Renal cortex interstitium (tissue), 15 donors: ENCODE measurements around the gene LDLRAD2. TPM values are rescaled to one million over a fixed set of nuclear protein-coding genes. Genes with fewer than 3 reads are reported as not detected.
"Not testable (repeated sequence)": the region's sequence is repeated elsewhere in the genome, so short reads cannot be mapped to it uniquely, and the experiment has no call there.

Experiments
- DNase-seq, 11 donors: peaks; one replicate each; pipeline ENCODE4 v3.0.0-alpha.2; 2013; ENCODE audit warnings: low read depth in 9 of 11, low spot score in 4 of 11; ENCODE audit errors: extremely low read depth in 1 of 11
- long read RNA-seq, 16 experiments: transcript quantifications; one replicate each; lab custom pipeline, GENCODE V29; 2026
- polyA plus RNA-seq, 3 donors: library from polyadenylated mRNA; unstranded; fragments of 120-200 nt; gene quantifications; one replicate each; pipeline ENCODE4 v1.2.1, GENCODE V29; 2013; ENCODE audit not compliant: insufficient read length in 3 of 3

Gene LDLRAD2
- 1 to 10 TPM; 4.4 to 6.5 (median 5.8) TPM for polyA plus RNA-seq
- long read RNA-seq, donor 1, result 0 reads
- long read RNA-seq, donor 2, partial matches to known transcripts, result 12 of 12 reads
- long read RNA-seq, donor 2, other reads (novel, unspliced or antisense), result 0 of 12 reads
- long read RNA-seq, donor 3, partial matches to known transcripts, result 37 of 37 reads
- long read RNA-seq, donor 3, other reads (novel, unspliced or antisense), result 0 of 37 reads
- long read RNA-seq, donor 4, result 0 reads
- long read RNA-seq, donor 5, result 0 reads
- long read RNA-seq, donor 6, partial matches to known transcripts, result 65 of 65 reads
- long read RNA-seq, donor 6, other reads (novel, unspliced or antisense), result 0 of 65 reads
- long read RNA-seq, donor 7, partial matches to known transcripts, result 16 of 16 reads
- long read RNA-seq, donor 7, other reads (novel, unspliced or antisense), result 0 of 16 reads
- long read RNA-seq, donor 8, partial matches to known transcripts, result 35 of 35 reads
- long read RNA-seq, donor 8, other reads (novel, unspliced or antisense), result 0 of 35 reads
- long read RNA-seq, donor 9, partial matches to known transcripts, result 16 of 16 reads
- long read RNA-seq, donor 9, other reads (novel, unspliced or antisense), result 0 of 16 reads
- long read RNA-seq, donor 10, result 0 reads
- long read RNA-seq, donor 11, partial matches to known transcripts, result 19 of 19 reads
- long read RNA-seq, donor 11, other reads (novel, unspliced or antisense), result 0 of 19 reads
- long read RNA-seq, donor 12, result 0 reads
- long read RNA-seq, donor 13, partial matches to known transcripts, result 30 of 30 reads
- long read RNA-seq, donor 13, other reads (novel, unspliced or antisense), result 0 of 30 reads
- long read RNA-seq, donor 14, result 0 reads
- long read RNA-seq, donor 15, result 0 reads
- long read RNA-seq, donor 16, partial matches to known transcripts, result 114 of 114 reads
- long read RNA-seq, donor 16, other reads (novel, unspliced or antisense), result 0 of 114 reads

DNA sequence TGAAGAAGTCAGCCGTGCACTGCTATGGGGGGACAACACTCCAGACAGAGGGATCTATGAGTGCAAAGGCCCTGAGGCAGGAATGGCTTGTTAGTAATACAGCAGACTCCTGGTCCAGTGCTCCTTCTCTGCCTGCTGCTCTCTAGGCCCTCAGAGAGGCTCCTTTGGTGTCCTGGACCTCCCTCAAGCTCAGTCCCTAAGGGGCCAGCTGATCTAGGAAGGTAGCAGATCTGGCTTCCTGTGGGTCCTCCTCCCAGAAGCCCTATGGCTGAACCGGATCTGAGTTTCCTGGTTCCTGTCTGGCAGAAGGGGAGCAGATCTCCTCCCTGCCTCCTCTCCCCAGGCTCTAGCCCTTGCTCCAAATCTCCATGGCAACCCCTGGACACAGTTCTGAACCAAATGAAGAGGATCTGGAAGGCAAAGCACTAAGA is at the start of gene LDLRAD2:
Gene LDLRAD2, plus strand, starts transcription at position 391 of the 431 bp plus-strand sequence. CDS start 187 bp downstream, outside the sequence.
- no peak for DNase-seq

- no peak for DNase-seq
These were observed 48.8 kb upstream of the LDLRAD2 start for GRCh38 chr1:21763236-21763635.

- no peak for DNase-seq
These were observed 48.2 kb upstream of the LDLRAD2 start for GRCh38 chr1:21763694-21764419.

DNA sequence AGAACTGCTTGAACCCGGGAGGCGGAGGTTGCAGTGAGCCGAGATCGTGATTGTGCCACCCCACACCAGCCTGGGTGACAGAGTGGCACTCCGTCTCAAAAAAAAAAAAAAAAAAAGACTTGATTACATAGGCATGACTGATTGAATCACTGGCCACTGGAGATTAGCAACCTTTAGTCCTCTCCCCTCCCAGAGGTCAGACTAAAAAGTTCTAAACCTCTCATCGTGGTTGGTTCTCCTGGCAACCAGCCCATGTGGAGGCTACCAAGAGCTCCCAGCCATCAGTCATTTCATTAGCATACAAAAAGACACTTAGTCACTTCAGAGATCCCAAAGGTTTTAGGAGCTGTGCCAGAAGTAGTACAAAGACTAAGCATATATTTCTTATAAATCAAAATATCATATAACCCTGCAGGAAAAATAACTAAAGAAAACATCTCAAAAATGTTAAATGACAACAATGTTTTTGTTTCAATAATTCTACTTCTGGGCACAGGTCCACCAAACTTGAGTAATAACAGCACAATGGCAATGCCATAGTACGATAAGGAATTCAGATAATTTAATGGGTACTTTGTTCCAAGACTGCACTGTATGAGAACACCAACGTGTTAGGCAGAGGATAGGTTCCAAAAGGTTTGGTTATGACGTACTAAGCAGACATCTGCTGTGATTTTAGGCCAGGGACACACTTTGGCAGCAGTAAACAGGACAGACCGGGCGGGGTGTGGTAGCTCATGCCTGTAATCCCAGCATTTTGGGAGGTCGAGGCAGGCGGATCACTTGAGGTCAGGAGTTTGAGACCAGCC is 47.2 kb upstream of the LDLRAD2 start:
- peak in 1 of 11 donors; percentile 15 for DNase-seq

- DNase-seq, result no peak
These were observed 45.9 kb upstream of the LDLRAD2 start for GRCh38 chr1:21766210-21766609.

- DNase-seq, result not testable (repeated sequence)
These were observed 45.0 kb upstream of the LDLRAD2 start for GRCh38 chr1:21767106-21767505.

- DNase-seq, result no peak
These were observed 41.9 kb upstream of the LDLRAD2 start for GRCh38 chr1:21770201-21770600.

DNA sequence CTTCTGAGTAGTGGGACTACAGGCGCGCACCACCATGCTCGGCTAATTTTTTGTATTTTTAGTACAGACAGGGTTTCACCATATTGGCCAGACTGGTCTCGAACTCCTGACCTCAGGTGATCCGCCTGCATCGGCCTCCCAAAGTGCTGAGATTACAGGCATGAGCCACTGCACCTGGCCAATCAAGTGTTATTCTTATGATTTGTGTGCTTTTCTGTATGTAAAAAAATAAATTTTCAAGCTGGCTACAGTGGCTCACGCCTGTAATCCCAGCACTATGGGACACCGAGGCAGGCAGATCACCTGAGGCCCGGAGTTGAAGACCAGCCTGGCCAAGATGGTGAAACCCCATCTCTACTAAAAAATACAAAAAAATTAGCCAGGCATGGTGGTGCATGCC is 41.5 kb upstream of the LDLRAD2 start:
- DNase-seq, result not testable (repeated sequence)

- DNase-seq, result not testable (repeated sequence)
These were observed 40.4 kb upstream of the LDLRAD2 start for GRCh38 chr1:21771672-21772071.

DNA sequence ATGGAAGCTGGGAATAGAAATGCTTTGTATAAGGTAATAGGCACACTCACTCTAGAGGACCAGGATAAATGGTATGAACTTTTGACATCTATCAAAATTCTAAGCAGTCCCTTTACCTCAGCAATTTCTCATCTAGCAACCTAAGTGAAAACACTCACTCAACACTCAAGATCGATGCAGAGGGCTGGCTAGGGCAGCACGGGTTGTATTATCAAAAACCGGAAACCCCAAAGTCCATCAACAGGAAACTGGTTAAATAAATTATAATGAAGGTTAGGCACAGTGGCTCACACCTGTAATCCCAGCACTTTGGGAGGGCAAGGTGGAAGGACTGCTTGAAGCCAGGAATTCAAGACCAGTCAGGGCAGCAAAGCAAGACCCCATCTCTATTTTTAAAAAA is 38.5 kb upstream of the LDLRAD2 start:
- DNase-seq, result no peak

DNA sequence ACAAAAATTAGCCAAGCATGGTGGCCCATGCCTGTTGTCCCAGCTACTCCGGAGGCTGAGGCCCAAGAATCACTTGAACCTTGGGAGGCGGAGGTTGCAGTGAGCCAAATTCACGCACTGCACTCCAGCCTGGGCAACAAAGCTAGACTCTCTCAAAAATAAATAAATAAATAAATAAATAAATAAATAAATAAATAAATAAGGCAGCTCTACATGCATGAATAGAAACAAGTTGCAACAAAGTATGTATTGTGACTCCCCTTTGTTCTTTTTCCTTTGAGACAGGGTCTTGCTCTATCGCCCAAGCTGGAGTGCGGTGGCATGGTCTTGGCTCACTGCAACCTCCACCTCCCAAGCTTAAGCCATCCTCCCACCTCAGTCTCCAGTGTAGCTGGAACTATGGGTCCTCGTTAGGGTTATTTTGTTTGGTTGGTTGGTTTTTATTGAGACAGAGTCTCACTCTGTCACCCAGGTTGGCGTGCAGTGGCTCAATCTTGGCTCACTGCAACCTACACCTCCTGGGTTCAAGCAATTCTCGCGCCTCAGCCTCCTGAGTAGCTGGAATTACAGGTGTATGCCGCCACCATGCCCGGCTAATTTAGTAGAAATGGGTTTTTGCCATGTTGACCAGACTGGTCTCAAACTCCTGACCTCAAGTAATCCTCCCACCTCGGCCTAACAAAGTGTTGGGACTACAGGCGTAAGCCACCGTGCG is 37.1 kb upstream of the LDLRAD2 start:
- no peak for DNase-seq

GRCh38 chr1:21775550-21775914 is 36.5 kb upstream of the LDLRAD2 start:
- DNase-seq, result no peak

GRCh38 chr1:21775985-21776562 is 36.0 kb upstream of the LDLRAD2 start:
- DNase-seq, result no peak

DNA sequence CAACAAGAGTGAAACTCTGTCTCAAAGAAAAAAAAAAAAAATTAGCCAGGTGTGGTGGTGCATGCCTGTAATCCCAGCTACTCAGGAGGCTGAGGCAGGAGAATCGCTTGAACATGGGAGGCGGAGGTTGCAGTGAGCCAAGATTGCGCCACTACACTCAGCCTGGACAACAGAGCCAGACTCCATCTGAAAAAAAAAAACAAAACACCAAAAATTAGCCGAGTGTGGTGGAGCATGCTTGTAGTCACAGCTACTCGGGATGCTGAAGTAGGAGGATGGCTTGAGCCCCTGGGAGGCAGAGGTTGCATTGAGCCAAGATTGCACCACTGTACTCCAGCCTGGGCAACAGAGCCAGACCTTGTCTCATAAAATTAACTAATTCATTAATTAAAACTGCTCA is 35.1 kb upstream of the LDLRAD2 start:
- not testable (repeated sequence) for DNase-seq

- DNase-seq, result no peak
These were observed 33.7 kb upstream of the LDLRAD2 start for GRCh38 chr1:21778405-21778727.

DNA sequence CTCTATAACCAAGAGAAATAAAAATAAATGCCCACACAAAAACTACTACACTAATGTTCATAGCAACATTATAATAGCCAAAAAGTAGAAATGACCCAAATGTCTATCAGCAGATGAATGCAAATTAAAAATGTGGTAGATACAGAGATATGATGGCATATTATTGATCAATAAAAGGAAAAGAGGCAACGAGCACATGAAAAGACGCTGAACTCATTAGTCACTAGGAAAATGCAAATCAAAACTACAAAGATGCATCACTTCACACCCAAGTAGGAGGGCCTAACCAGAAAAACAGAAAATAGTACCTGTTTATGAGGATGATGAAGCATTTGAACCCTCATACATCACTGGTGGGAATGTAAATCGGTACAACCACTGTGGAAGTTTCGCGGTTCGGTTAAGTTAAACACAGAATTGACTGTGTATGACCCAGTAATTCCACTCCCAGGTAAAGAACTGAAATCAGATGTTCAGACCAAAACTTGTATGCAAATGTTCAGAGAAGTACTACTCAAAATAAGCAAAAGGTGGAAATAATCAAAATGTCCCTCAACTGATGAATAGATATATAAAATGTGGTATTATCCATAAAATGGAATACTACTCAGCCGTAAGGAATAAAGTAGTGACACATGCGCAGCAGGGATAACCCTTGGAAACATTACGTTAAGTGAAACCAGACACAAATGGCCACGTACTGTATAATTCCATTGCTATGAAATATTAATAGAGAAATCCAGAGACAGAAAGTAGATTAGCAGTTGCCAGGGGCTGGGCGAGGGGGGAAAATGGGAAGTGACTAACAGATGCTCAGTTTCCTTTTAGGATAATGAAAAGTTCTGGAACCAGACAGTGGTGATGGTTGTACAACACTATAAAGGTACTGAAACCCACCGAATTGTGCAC is 32.2 kb upstream of the LDLRAD2 start:
- DNase-seq, result no peak
